IPS-18a (cell line): ENCODE data around the gene GPX4.

Experiments
- H3K27ac ChIP-seq: one replicate; pipeline ENCODE4 v1.5.1; 2013; ENCODE audit warnings: low read length
- H3K27me3 ChIP-seq: one replicate; pipeline ENCODE4 v1.6.1; 2013; ENCODE audit warnings: mild to moderate bottlenecking, low read length; ENCODE audit not compliant: control insufficient read depth, insufficient read depth
- H3K36me3 ChIP-seq: one replicate; pipeline ENCODE4 v1.6.1; 2013; ENCODE audit warnings: low read depth, low read length; ENCODE audit not compliant: control insufficient read depth
- H3K4me1 ChIP-seq: one replicate; pipeline ENCODE4 v1.6.1; 2013; ENCODE audit warnings: low read depth, low read length; ENCODE audit not compliant: control insufficient read depth
- H3K4me3 ChIP-seq: one replicate; pipeline ENCODE4 v1.5.1; 2013; ENCODE audit warnings: low read length
- H3K9ac ChIP-seq: one replicate; pipeline ENCODE4 v1.6.1; 2013; ENCODE audit warnings: mild to moderate bottlenecking, low read length, moderate library complexity
- H3K9me3 ChIP-seq: one replicate; pipeline ENCODE4 v1.6.1; 2013; ENCODE audit warnings: low read depth, low read length; ENCODE audit not compliant: control insufficient read depth

GPX4 gene

DNA sequence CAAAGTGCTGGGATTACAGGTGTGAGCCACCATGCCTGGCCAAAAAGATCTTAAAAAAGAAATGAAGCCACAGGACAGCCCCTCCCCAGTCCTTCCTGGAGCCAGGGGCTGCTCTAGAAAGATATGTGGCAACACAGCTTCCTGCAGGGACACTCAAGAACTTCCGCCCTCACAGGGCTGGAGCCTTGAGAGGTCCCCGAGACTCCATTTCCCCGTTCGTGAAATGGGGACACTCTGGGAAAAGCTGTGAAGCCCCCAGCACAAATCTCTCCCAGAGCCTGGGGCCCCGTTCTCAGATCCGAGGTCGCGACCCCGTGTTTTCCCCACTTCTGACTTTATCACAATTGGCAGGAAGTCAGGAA is 2.5 kb upstream of the GPX4 start:
- peaks cover 4% of the 10 kb centered on the region for H3K36me3 ChIP-seq
- H3K27ac ChIP-seq, result no peak overlapping the region
- no peak overlapping the region for H3K9ac ChIP-seq
- H3K9me3 ChIP-seq, result no peaks in the 10 kb centered on the region
- no peak overlapping the region for H3K4me3 ChIP-seq
- no peaks in the 10 kb centered on the region for H3K27me3 ChIP-seq
- H3K4me1 ChIP-seq, result peaks cover 6% of the 10 kb centered on the region

DNA sequence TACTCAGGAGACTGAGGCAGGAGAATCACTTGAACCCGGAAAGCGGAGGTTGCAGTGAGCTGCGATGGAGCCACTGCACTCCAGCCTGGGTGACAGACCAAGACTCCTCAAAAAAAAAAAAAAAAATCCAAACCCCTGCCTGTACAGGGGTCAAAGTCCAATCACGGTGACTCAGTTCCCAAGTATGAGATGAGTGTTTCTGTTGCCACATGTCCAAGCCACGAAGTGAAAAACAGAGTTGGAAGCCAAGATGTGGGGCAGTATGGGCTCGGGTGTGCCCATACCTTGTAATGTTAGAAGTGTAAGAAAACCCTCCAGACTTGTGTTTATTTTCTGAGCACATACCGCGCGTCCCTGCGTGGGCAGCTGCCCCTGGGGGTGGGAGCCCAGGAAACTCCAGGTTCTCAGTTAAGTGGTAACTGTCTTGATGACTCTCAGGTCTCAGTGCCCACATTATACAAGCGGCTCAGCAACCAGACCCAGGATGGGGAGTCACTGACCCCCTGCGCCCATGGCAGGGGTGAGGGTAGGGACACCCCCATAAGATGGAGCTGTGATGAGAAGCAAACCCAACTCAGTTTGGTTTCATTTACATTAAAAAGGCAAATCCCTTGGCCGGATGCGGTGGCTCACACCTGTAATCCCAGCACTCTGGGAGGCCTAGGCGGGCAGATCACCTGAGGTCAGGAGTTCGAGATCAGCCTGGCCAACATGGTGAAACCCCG is 1.2 kb upstream of the GPX4 start:
- no peak overlapping the region for H3K27ac ChIP-seq
- H3K4me1 ChIP-seq, result peaks cover 6% of the 10 kb centered on the region
- no peaks in the 10 kb centered on the region for H3K9me3 ChIP-seq
- no peak overlapping the region for H3K9ac ChIP-seq
- H3K36me3 ChIP-seq, result peaks cover 13% of the 10 kb centered on the region
- H3K27me3 ChIP-seq, result no peaks in the 10 kb centered on the region
- H3K4me3 ChIP-seq, result no peak overlapping the region

DNA sequence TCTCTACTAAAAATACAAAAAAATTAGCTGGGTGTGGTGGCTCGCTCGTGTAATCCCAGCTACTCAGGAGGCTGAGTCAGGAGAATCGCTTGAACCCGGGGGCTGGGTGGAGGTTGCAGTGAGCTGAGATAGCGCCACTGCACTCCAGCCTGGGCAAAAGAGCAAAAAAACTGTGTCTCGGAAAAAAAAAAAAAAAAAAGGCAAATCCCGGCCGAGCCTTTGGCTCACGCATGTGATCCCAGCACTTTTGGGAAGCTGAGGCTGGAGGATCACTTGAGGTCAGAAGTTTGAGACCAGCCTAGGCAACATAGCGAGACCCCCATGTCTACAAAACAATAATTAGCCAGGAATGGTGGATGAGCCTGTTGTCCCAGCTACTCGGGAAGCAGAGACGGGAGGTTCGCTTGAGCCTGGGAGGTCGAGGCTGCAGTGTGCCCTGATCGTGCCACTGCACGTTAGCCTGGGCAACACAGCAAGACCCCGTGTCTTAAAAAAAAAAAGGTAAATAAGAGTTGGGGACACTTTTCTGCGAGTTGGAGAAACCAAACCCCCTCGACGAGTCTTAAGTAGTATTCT is 574 bp upstream of the GPX4 start:
- peaks cover 6% of the 10 kb centered on the region for H3K4me1 ChIP-seq
- H3K27me3 ChIP-seq, result no peaks in the 10 kb centered on the region
- H3K4me3 ChIP-seq, result peak overlapping the region; percentile 21
- H3K9me3 ChIP-seq, result no peaks in the 10 kb centered on the region
- H3K36me3 ChIP-seq, result peaks cover 13% of the 10 kb centered on the region
- H3K27ac ChIP-seq, result no peak overlapping the region
- no peak overlapping the region for H3K9ac ChIP-seq

DNA sequence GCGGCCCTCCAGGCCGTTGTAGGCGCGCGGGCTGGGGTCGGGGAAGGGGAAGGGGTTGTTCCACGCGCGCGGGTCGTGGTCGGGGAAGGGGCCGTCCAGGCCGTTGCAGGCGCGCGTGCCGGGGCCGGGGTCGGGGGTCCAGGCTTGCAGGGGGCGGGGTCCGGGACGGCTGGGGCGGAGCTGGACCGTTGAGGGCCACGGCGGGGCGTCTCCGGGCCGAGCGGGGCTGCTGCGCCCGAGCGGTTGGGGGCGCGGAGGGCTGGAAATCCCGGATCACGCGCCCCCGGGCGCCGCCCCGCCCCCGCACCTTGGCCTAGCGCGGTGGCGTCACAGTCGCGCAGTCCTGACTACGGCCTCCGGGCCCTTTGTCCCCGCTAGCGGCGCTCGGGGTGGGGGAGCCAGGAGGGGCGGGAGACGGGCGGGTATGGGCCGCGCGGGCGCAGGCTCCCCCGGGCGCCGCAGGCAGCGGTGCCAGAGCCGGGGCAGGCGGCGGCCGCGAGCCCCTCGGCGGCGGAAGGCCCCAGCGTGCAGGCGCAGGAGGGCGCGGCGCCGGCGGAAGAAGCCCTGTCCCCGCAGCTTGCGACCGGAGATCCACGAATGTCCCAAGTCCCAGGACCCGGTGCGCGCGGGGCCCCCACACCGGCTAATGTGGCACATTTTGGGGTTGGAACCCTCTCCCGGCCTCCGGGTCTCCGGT is 665 bp downstream of the GPX4 start:
- Histone ChIP-seq H3K9me3 (no peaks in the 10 kb centered on the region), H3K27ac (no peak overlapping the region), H3K4me1 (peaks cover 6% of the 10 kb centered on the region), H3K36me3 (peaks cover 16% of the 10 kb centered on the region), H3K4me3 (peak overlapping the region; percentile 79), H3K9ac (peak overlapping the region; percentile 83), H3K27me3 (no peaks in the 10 kb centered on the region)

DNA sequence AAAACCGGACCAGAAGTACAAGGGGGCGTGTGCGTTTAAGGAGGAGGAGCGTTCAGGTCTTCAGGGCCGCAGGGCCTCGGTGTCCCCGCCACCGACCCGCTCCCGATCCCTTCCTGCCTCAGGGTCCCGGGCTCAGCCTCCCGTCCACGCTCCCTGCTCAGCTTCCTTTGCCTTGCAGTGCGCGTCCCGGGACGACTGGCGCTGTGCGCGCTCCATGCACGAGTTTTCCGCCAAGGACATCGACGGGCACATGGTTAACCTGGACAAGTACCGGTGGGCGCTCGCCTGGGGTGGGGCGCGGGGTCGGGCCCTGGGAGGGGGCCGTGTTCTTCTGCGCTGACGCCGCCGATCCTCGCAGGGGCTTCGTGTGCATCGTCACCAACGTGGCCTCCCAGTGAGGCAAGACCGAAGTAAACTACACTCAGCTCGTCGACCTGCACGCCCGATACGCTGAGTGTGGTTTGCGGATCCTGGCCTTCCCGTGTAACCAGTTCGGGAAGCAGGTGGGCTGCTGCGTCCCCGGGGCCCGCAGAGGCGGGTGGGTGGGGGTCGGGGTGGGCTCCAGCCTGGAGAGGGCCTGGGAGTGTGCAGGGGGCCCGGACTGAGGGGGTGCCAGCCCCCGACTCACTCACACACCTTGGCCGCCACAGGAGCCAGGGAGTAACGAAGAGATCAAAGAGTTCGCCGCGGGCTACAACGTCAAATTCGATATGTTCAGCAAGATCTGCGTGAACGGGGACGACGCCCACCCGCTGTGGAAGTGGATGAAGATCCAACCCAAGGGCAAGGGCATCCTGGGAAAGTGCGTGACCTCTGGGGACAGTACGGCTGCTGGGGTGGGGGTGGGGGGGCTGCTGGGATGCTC is 1.4 kb downstream of the GPX4 start:
- Histone ChIP-seq H3K27ac (no peak overlapping the region), H3K9me3 (no peaks in the 10 kb centered on the region), H3K9ac (peak overlapping the region; percentile 83), H3K27me3 (no peaks in the 10 kb centered on the region), H3K36me3 (peaks cover 16% of the 10 kb centered on the region), H3K4me1 (peaks cover 6% of the 10 kb centered on the region), H3K4me3 (peak overlapping the region; percentile 79)

DNA sequence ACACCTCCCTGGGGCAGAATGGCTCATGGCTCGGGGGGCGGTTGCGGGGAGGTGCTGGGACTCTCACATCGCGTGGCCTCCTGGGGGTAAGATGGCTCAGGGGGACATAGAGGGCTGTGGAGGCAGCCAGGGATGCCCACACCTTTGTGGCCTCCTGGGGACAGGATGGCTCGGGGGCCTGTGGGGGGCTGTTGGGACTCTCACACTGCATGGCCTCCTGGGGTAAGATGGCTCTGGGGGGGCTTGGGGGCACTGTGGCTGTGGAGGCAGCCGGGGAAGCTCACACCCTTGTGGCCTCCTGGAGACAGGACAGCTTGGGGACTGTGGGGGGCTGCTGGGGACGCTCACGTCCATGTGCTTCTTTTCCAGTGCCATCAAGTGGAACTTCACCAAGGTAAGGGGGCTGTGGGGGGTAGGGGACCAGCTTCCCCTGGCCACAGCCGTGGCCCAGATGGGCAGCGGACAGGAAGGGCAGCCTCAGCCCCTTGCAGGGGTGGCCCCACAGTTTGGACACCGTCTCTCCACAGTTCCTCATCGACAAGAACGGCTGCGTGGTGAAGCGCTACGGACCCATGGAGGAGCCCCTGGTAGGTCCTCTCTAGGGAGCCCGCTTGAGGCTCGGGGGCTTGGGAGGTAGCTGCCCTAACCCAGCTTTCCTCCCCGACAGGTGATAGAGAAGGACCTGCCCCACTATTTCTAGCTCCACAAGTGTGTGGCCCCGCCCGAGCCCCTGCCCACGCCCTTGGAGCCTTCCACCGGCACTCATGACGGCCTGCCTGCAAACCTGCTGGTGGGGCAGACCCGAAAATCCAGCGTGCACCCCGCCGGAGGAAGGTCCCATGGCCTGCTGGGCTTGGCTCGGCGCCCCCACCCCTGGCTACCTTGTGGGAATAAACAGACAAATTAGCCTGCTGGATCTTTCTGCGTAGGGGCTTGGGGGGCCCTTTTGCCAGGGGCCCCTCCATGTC is 2.4 kb downstream of the GPX4 start:
- Histone ChIP-seq H3K9ac (no peak overlapping the region), H3K4me1 (peaks cover 6% of the 10 kb centered on the region), H3K27ac (no peak overlapping the region), H3K27me3 (no peaks in the 10 kb centered on the region), H3K36me3 (peaks cover 16% of the 10 kb centered on the region), H3K9me3 (no peaks in the 10 kb centered on the region), H3K4me3 (no peak overlapping the region)

DNA sequence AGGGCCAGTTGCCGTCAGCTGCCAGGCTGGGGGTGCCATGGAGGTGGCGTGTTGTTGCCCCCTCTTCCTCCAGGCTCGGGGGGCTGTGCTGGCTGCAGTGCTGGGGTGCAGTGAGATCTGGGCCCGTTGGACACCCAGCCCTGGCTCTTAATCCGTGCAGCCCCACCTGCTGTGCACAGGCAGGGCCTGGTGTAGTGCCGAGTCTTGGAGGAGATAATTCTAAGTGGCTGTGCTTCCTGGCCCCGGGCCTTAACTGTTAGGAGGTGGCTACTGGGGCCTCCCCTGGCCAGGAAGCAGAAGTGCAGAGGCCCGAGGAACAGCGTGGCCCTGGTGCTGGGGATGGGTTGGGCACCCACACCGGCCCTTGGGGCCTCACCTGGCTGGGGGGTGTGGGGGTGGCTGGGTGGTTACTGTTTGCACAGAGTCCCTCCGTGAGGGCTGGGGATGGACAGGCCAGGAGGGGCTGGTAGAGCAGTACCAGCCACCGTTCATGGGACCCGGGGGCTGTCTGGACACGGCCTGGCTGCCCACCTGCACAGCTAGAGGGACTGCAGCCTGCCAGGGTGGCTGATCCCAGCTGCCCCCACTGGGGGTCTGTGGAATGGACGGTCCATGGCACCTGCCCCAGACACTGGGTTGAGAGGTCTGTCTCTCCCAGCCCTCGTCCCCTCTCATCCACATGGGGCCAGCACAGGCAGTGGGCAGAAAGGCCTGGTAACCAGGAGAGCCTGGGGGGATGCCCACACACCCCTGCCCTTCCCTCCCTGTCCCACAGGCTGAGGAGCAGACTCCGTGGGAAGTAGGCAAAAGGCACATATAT is 3.3 kb downstream of the GPX4 start:
- Histone ChIP-seq H3K4me1 (peaks cover 3% of the 10 kb centered on the region), H3K36me3 (peaks cover 16% of the 10 kb centered on the region), H3K9ac (no peak overlapping the region), H3K4me3 (no peak overlapping the region), H3K9me3 (no peaks in the 10 kb centered on the region), H3K27ac (no peak overlapping the region), H3K27me3 (no peaks in the 10 kb centered on the region)

DNA sequence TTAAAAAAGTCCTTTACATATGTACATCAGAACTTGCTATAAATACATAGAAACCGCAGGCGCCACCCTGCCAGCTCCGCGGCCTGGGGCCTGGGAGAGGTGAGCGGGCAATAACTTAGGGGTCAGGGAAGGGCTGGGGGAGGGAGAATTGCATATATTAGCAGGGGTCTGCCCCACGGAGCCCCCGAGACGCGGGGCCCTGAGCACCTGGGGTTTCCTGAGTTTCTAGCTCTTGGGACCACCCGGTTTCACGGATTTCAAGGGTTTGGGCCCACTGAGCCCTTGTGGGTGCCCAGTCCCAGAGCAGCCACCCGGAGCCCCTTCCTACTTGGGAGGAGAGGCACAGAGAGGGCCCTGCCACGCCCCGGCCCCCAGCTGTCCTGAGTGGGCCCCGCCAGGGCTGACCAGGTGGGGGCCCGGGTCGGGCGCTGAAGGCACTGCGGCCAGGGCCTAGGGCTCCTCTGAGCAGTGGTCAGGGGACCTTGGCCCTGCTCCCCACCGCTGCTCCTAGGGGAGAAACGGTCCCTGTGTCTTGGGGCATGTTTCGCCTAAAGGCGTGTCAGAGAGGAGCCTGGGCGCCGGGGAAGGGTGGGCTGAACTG is 4.0 kb downstream of the GPX4 start:
- Histone ChIP-seq H3K36me3 (peaks cover 16% of the 10 kb centered on the region), H3K9ac (no peak overlapping the region), H3K4me1 (peaks cover 7% of the 10 kb centered on the region), H3K9me3 (no peaks in the 10 kb centered on the region), H3K27me3 (no peaks in the 10 kb centered on the region), H3K27ac (no peak overlapping the region), H3K4me3 (no peak overlapping the region)

DNA sequence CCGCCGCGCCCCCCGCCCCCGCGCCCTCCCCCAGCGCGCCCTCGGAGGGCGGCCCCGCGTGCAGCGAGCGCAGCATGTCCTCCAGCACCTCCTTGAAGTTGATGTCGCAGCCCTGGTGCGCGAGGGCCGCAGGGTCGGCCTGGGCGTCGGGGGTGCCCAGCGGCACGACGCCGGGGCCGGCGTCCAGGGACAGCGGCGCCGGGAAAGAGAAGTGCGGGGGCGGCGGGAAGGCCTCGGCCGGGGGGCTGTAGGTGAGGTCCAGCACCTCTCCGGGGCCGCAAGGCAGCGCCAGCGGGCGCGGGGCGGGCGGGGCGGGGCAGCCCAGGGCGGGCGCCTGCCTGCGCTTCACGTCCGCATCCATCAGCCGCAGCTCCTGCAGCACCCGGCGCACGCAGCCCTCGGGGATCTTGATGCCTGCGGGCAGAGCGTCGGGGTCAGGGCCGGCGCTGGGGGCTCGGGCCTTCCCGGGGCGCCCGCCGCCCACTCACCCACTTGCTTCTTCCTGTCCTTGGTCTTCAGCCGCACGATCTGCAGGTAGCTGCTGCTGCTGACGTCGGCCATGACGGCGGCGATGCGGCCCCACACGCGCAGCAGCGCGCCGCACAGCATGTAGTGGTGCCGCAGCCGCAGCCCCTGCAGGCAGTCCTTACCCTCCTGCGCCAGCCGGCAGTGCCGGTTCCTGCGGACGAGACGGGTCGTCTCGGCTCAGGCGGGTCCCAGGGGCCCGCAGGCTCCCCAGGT is 4.7 kb downstream of the GPX4 start:
- Histone ChIP-seq H3K9ac (no peak overlapping the region), H3K27me3 (no peaks in the 10 kb centered on the region), H3K4me1 (peaks cover 5% of the 10 kb centered on the region), H3K27ac (no peak overlapping the region), H3K9me3 (no peaks in the 10 kb centered on the region), H3K4me3 (no peak overlapping the region), H3K36me3 (peaks cover 16% of the 10 kb centered on the region)
